ENCODE data around the gene SUPT4H1.

Gene SUPT4H1

GRCh38 chr17:58324409-58325288, 27.4 kb downstream of the SUPT4H1 start:
- TF ChIP-seq CTCF (IDR thresholded peaks at IDR 0.05; ENCODE audit: low read depth, low read length) = no peak
- peak in 1 of 2 donors; percentile 38 for DNase-seq (ENCODE audit: low read depth in 2 of 2)
- peak overlapping the region in 1 of 2 donors; percentile 49 for H3K4me3 ChIP-seq (replicated peaks in 1 of 2; ENCODE audit: low read depth in 2 of 2, low read length in 2 of 2)

GRCh38 chr17:58324056-58324408, 28.0 kb downstream of the SUPT4H1 start:
- peak overlapping the region in 1 of 2 donors; percentile 21 for H3K4me3 ChIP-seq (replicated peaks in 1 of 2; ENCODE audit: low read depth in 2 of 2, low read length in 2 of 2)
- TF ChIP-seq CTCF (IDR thresholded peaks at IDR 0.05; ENCODE audit: low read depth, low read length) = no peak
- no peak for DNase-seq (ENCODE audit: low read depth in 2 of 2)

GRCh38 chr17:58323366-58324055, 28.5 kb downstream of the SUPT4H1 start:
- no peak overlapping the region for H3K4me3 ChIP-seq (replicated peaks in 1 of 2; ENCODE audit: low read depth in 2 of 2, low read length in 2 of 2)
- DNase-seq (ENCODE audit: low read depth in 2 of 2) = no peak
- TF ChIP-seq CTCF (IDR thresholded peaks at IDR 0.05; ENCODE audit: low read depth, low read length) = no peak

GRCh38 chr17:58322581-58323185, 29.3 kb downstream of the SUPT4H1 start:
- no peak for DNase-seq (ENCODE audit: low read depth in 2 of 2)

GRCh38 chr17:58321571-58322525, 30.2 kb downstream of the SUPT4H1 start:
- TF ChIP-seq CTCF (IDR thresholded peaks at IDR 0.05; ENCODE audit: low read depth, low read length) = no peak
- H3K4me3 ChIP-seq (replicated peaks in 1 of 2; ENCODE audit: low read depth in 2 of 2, low read length in 2 of 2) = no peak overlapping the region
- DNase-seq (ENCODE audit: low read depth in 2 of 2) = no peak

More at GRCh38 chr17:58322581-58323185, 29.3 kb downstream of the SUPT4H1 start:
- no peak for TF ChIP-seq CTCF (IDR thresholded peaks at IDR 0.05; ENCODE audit: low read depth, low read length)
- no peak overlapping the region for H3K4me3 ChIP-seq (replicated peaks in 1 of 2; ENCODE audit: low read depth in 2 of 2, low read length in 2 of 2)
